Osteocyte (in vitro differentiated cells): ENCODE measurements around the gene HIPK3. TPM values are rescaled to one million over a fixed set of nuclear protein-coding genes. Genes with fewer than 3 reads are reported as not detected.

ENCODE experiments used
- DNase-seq: peaks from one replicate; pipeline ENCODE4 v3.0.0; 2021; ENCODE audit warnings: mixed read lengths; ENCODE audit not compliant: unreplicated experiment; ENCODE audit errors: extremely low spot score
- H3K27ac Mint-ChIP-seq: one replicate; pipeline ENCODE4 v1.8.0; 2021; ENCODE audit warnings: mild to moderate bottlenecking, mixed read lengths; ENCODE audit not compliant: unreplicated experiment
- H3K27me3 Mint-ChIP-seq: one replicate; pipeline ENCODE4 v1.8.0; 2021; ENCODE audit warnings: mixed read lengths; ENCODE audit not compliant: unreplicated experiment
- H3K36me3 Mint-ChIP-seq: one replicate; pipeline ENCODE4 v1.8.0; 2021; ENCODE audit warnings: mixed read lengths; ENCODE audit not compliant: unreplicated experiment
- H3K4me1 Mint-ChIP-seq: one replicate; pipeline ENCODE4 v1.8.0; 2021; ENCODE audit warnings: mixed read lengths; ENCODE audit not compliant: unreplicated experiment
- H3K4me3 Mint-ChIP-seq: one replicate; pipeline ENCODE4 v1.8.0; 2021; ENCODE audit warnings: mild to moderate bottlenecking, moderate library complexity, mixed read lengths; ENCODE audit not compliant: unreplicated experiment
- H3K9me3 Mint-ChIP-seq: one replicate; pipeline ENCODE4 v1.8.0; 2021; ENCODE audit warnings: mixed read lengths; ENCODE audit not compliant: unreplicated experiment
- CTCF ChIP-seq: fragments of 200-600 bp; sonication (generic); IDR thresholded peaks from 2 replicates; pipeline ENCODE4 v1.5.0; 2021; ENCODE audit warnings: antibody characterized with exemption, mild to moderate bottlenecking, moderate library complexity
- long read RNA-seq: library from polyadenylated mRNA; unstranded; transcript quantifications from one replicate; pipeline ENCODE4 v2.0.0, GENCODE V29; 2021
- total RNA-seq: library from RNA; stranded (reverse); gene quantifications from 2 replicates; pipeline ENCODE4 v1.2.1, GENCODE V29; 2021

HIPK3 gene
- total RNA-seq = 78.8 and 80.7 TPM in 2 replicates
- long read RNA-seq, full-length matches to known transcripts = 4 of 21 reads
- long read RNA-seq, partial matches to known transcripts = 6 of 21 reads
- long read RNA-seq, other reads (novel, unspliced or antisense) = 11 of 21 reads

GRCh38 chr11:33257160-33257896, at the start of gene HIPK3:
TSS of gene HIPK3 (plus strand) at chr11:33257381.
- Mint-ChIP-seq H3K27ac (peak within 1 kb of the TSS; percentile 100), H3K27me3 (no peaks in the 10 kb centered on the region), H3K9me3 (no peaks in the 10 kb centered on the region), H3K4me1 (peaks cover 39% of the 10 kb centered on the region), H3K4me3 (peak within 1 kb of the TSS; percentile 97), H3K36me3 (no peaks in the 10 kb centered on the region)
- peak; percentile 96 for DNase-seq
- TF ChIP-seq CTCF = peak; percentile 46

GRCh38 chr11:33207408-33207985, 49.7 kb upstream of the HIPK3 start:
- TF ChIP-seq CTCF = no peak
- H3K27ac Mint-ChIP-seq = no peak overlapping the region
- peaks cover 5% of the 10 kb centered on the region for H3K9me3 Mint-ChIP-seq
- H3K27me3 Mint-ChIP-seq = peaks cover 2% of the 10 kb centered on the region
- no peak overlapping the region for H3K4me3 Mint-ChIP-seq
- no peak for DNase-seq
- H3K4me1 Mint-ChIP-seq = peaks cover 2% of the 10 kb centered on the region
- no peaks in the 10 kb centered on the region for H3K36me3 Mint-ChIP-seq

- Mint-ChIP-seq H3K27ac (no peak overlapping the region), H3K4me1 (peaks cover 2% of the 10 kb centered on the region), H3K36me3 (no peaks in the 10 kb centered on the region), H3K4me3 (no peak overlapping the region), H3K9me3 (peaks cover 5% of the 10 kb centered on the region), H3K27me3 (peaks cover 2% of the 10 kb centered on the region)
- no peak for DNase-seq
- TF ChIP-seq CTCF = no peak
Measured at GRCh38 chr11:33208150-33208549, 49.0 kb upstream of the HIPK3 start.

- no peak for TF ChIP-seq CTCF
- no peak for DNase-seq
- Mint-ChIP-seq H3K9me3 (peaks cover 5% of the 10 kb centered on the region), H3K4me3 (no peak overlapping the region), H3K36me3 (no peaks in the 10 kb centered on the region), H3K27me3 (peaks cover 4% of the 10 kb centered on the region), H3K27ac (no peak overlapping the region), H3K4me1 (peaks cover 2% of the 10 kb centered on the region)
Measured at GRCh38 chr11:33211153-33211552, 46.0 kb upstream of the HIPK3 start.

- Mint-ChIP-seq H3K4me1 (peaks cover 2% of the 10 kb centered on the region), H3K36me3 (no peaks in the 10 kb centered on the region), H3K27ac (no peak overlapping the region), H3K9me3 (peaks cover 5% of the 10 kb centered on the region), H3K27me3 (peaks cover 4% of the 10 kb centered on the region), H3K4me3 (no peak overlapping the region)
- DNase-seq = no peak
- TF ChIP-seq CTCF = no peak
Measured at GRCh38 chr11:33211580-33211979, 45.6 kb upstream of the HIPK3 start.
